CD14-positive monocyte (primary cell): ENCODE results near the gene TMEM119. TPM values are rescaled to one million over a fixed set of nuclear protein-coding genes. Genes with fewer than 3 reads are reported as not detected.

ENCODE experiments used
- DNase-seq, 3 donors: peaks; one replicate each; pipeline ENCODE4 v3.0.0-alpha.2; 2011 to 2022
- H2AFZ ChIP-seq: 2 replicates; pipeline ENCODE4 v1.6.0; 2012; ENCODE audit warnings: mild to moderate bottlenecking, low read depth, low read length, inconsistent platforms; ENCODE audit not compliant: insufficient read depth, poor library complexity, severe bottlenecking
- H3K27ac ChIP-seq, 2 donors: 1 replicate in 1 of 2; 2 replicates in 1 of 2; pipeline ENCODE4 v1.5.1; 2012 to 2013; ENCODE audit warnings: low read length in 2 of 2, control low read depth in 1 of 2, inconsistent platforms in 1 of 2, low read depth in 1 of 2, mild to moderate bottlenecking in 1 of 2
- H3K27me3 ChIP-seq, 2 donors: one replicate each; pipeline versions ENCODE4 v1.6.0 to v1.6.1; 2011 to 2013; ENCODE audit warnings: low read length in 2 of 2; ENCODE audit not compliant: control insufficient read depth in 2 of 2, insufficient read depth in 2 of 2
- H3K36me3 ChIP-seq, 2 donors: replicated peaks in 1 of 2; 1 replicate in 1 of 2; 2 replicates in 1 of 2; pipeline versions ENCODE4 v1.5.1 to v1.6.1; 2012 to 2013; ENCODE audit warnings: low read length in 2 of 2, control low read depth in 1 of 2, inconsistent platforms in 1 of 2, mild to moderate bottlenecking in 1 of 2; ENCODE audit not compliant: insufficient read depth in 2 of 2, control insufficient read depth in 1 of 2
- H3K4me1 ChIP-seq, 2 donors: 1 replicate in 1 of 2; 2 replicates in 1 of 2; pipeline versions ENCODE4 v1.5.1 to v1.6.1; 2012 to 2013; ENCODE audit warnings: low read length in 2 of 2, control low read depth in 1 of 2, inconsistent platforms in 1 of 2, mild to moderate bottlenecking in 1 of 2, moderate library complexity in 1 of 2; ENCODE audit not compliant: insufficient read depth in 2 of 2, control insufficient read depth in 1 of 2
- H3K4me2 ChIP-seq: replicated peaks from 2 replicates; pipeline ENCODE3; 2012; ENCODE audit warnings: low read length, moderate library complexity, mild to moderate bottlenecking; ENCODE audit not compliant: poor library complexity, severe bottlenecking; ENCODE audit errors: extremely low read depth
- H3K4me3 ChIP-seq, 3 experiments: fragments of 200-600 bp in 1 of 3; sonication (generic) in 1 of 3; replicated peaks in 1 of 3; 1 replicate in 2 of 3; 2 replicates in 1 of 3; pipeline ENCODE4 v1.5.1; 2011 to 2013; ENCODE audit warnings: low read length in 3 of 3, mild to moderate bottlenecking in 3 of 3, control low read depth in 2 of 3, low read depth in 2 of 3, inconsistent platforms in 1 of 3, moderate library complexity in 1 of 3
- H3K79me2 ChIP-seq: 2 replicates; pipeline ENCODE4 v1.6.0; 2012; ENCODE audit warnings: mild to moderate bottlenecking, control low read depth, inconsistent platforms, low read length, moderate library complexity; ENCODE audit not compliant: insufficient read depth
- H3K9ac ChIP-seq: 2 replicates; pipeline ENCODE4 v1.6.0; 2017; ENCODE audit warnings: low read length, mild to moderate bottlenecking; ENCODE audit not compliant: insufficient read depth, poor library complexity, severe bottlenecking
- H3K9me3 ChIP-seq, 2 donors: replicated peaks in 1 of 2; 1 replicate in 1 of 2; 2 replicates in 1 of 2; pipeline versions ENCODE4 v1.5.1 to v1.6.1; 2012 to 2013; ENCODE audit warnings: low read length in 2 of 2, control low read depth in 1 of 2; ENCODE audit not compliant: control insufficient read depth in 1 of 2, insufficient read depth in 1 of 2
- H4K20me1 ChIP-seq: 2 replicates; pipeline ENCODE4 v1.6.0; 2012; ENCODE audit warnings: mild to moderate bottlenecking, low read length, control low read depth, moderate library complexity; ENCODE audit not compliant: insufficient read depth
- H3K27ac Mint-ChIP-seq, 7 donors: one replicate each; pipeline ENCODE4 v1.8.0; 2020; ENCODE audit warnings: mild to moderate bottlenecking in 7 of 7, mixed read lengths in 7 of 7, moderate library complexity in 6 of 7, inconsistent platforms in 2 of 7
- H3K27me3 Mint-ChIP-seq, 3 donors: one replicate each; pipeline ENCODE4 v1.8.0; 2021 to 2022; ENCODE audit warnings: low read depth in 3 of 3, mild to moderate bottlenecking in 3 of 3, mixed read lengths in 3 of 3, moderate library complexity in 3 of 3, inconsistent platforms in 1 of 3
- H3K36me3 Mint-ChIP-seq, 2 donors: one replicate each; pipeline ENCODE4 v1.8.0; 2020; ENCODE audit warnings: mixed read lengths in 2 of 2, inconsistent platforms in 1 of 2, mild to moderate bottlenecking in 1 of 2
- H3K4me1 Mint-ChIP-seq: one replicate; pipeline ENCODE4 v1.8.0; 2020; ENCODE audit warnings: mild to moderate bottlenecking, mixed read lengths
- H3K4me3 Mint-ChIP-seq, 2 donors: one replicate each; pipeline ENCODE4 v1.8.0; 2020; ENCODE audit warnings: mild to moderate bottlenecking in 2 of 2, mixed read lengths in 2 of 2, moderate library complexity in 1 of 2
- H3K9me3 Mint-ChIP-seq, 7 donors: one replicate each; pipeline ENCODE4 v1.8.0; 2020 to 2022; ENCODE audit warnings: mixed read lengths in 7 of 7, mild to moderate bottlenecking in 6 of 7, moderate library complexity in 6 of 7, inconsistent platforms in 2 of 7
- CTCF ChIP-seq: fragments of 200-600 bp; IDR thresholded peaks from one replicate; pipeline ENCODE4 v1.8.0; 2022; ENCODE audit warnings: antibody characterized with exemption, mild to moderate bottlenecking
- WGBS: methylation state at CpG from one replicate; pipeline ENCODE4 v1.1.5; 2013; ENCODE audit warnings: missing lambda C conversion rate; ENCODE audit not compliant: insufficient coverage; 5-methylcytosine and 5-hydroxymethylcytosine counted together
- intact Hi-C, 2 donors: fragments of 100-400 bp; cut with micrococcal nuclease; formaldehyde crosslinking; loops; one replicate each; pipeline versions ENCODE4 v1.15.0 to v1.15.1; 2023
- polyA plus RNA-seq, 3 donors: library from polyadenylated mRNA; depleted of rRNA in 1 of 3; unstranded in 2 of 3; stranded (reverse) in 1 of 3; fragments of 300-500 nt in 2 of 3; fragments of >200 nt in 1 of 3; fragmentation: Illumina TruSeq in 2 of 3; gene quantifications; 1 replicate in 2 of 3; 2 replicates in 1 of 3; pipeline ENCODE4 v1.2.3, GENCODE V29; 2012 to 2021

Gene TMEM119
- polyA plus RNA-seq, 3 donors, result 0.18 to 0.85 (median 0.56) TPM

DNA sequence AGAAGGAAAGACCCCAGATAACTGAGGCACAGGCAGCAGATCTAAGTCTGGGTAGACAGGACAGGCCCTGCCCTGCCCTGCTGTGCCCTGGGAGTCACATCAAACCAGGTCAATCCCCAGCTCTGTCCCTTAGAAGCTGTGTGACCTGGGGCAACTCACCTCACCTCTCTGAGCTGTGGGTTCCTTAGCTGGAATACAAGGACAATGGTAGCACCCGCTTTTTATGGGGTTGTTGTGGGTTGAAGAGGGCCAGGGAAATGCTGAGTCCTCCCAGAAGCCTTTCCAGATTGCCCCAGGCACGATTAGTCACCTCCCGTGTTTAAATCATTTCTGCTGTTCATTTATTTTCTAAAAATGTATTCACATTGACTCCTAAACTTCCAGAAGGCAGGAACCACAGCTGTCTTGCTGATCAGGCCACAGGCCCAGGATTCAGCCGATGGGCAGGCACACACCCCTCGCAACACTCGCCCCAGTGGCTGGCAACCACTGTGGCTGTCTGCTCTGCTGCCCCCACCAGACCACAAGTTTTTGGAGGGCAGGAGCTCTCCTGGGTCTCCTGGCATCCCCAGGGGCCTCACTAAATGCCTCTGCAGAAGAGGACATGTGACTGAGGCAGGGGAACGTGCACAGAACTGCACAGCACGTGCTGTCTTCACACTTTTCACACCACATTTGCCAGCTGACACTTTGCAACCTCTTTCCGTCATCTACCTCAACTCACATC, 32.8 kb upstream of the TMEM119 start:
- Histone ChIP-seq H3K4me3 (peak overlapping the region in 1 of 3 experiments; percentile 88), H3K4me1 (peaks cover 79 to 83% of the 10 kb centered on the region in 2 donors), H3K79me2 (peaks cover 85% of the 10 kb centered on the region), H3K36me3 (peaks cover 17 to 22% of the 10 kb centered on the region in 2 donors), H3K27ac (peak overlapping the region; percentile 66 to 81), H3K27me3 (no peaks in the 10 kb centered on the region), H4K20me1 (peaks cover 49% of the 10 kb centered on the region), H2AFZ (no peak overlapping the region), H3K9ac (peak overlapping the region; percentile 49), H3K9me3 (no peaks in the 10 kb centered on the region), H3K4me2 (peak overlapping the region; percentile 94)
- Mint-ChIP-seq H3K4me3 (peak overlapping the region; percentile 86 to 96), H3K36me3 (peaks cover 28 to 43% of the 10 kb centered on the region in 2 donors), H3K27ac (peak overlapping the region; percentile 94 to 100 (median 97)), H3K9me3 (peaks cover 0 to 5% (median 0%) of the 10 kb centered on the region in 7 donors), H3K4me1 (peaks cover 77% of the 10 kb centered on the region), H3K27me3 (no peaks in the 10 kb centered on the region)
- no peak for TF ChIP-seq CTCF
- WGBS, result 21% methylated on average over 6 of the region's 9 CpGs
- intact Hi-C loops, result loop anchor here in 1 of 2 donors (5.0 kb wide), 1 partner anchor 68 kb away; the partner anchor contains the start of genes ISCU and SART3
- DNase-seq, result peak in 2 of 3 donors; percentile 41 to 56

- Histone ChIP-seq H3K79me2 (peaks cover 92% of the 10 kb centered on the region), H3K9me3 (no peaks in the 10 kb centered on the region), H3K27ac (peak overlapping the region; percentile 66 to 81), H3K9ac (peak overlapping the region; percentile 49), H3K36me3 (peaks cover 22 to 29% of the 10 kb centered on the region in 2 donors), H4K20me1 (peaks cover 56% of the 10 kb centered on the region), H3K4me2 (peak overlapping the region; percentile 94), H3K4me3 (peak overlapping the region in 1 of 3 experiments; percentile 88), H3K4me1 (peaks cover 72 to 76% of the 10 kb centered on the region in 2 donors), H3K27me3 (no peaks in the 10 kb centered on the region), H2AFZ (no peak overlapping the region)
- TF ChIP-seq CTCF, result no peak
- peak overlapping the region; percentile 94 to 100 (median 97) for H3K27ac Mint-ChIP-seq
- peak; percentile 60 to 82 (median 65) for DNase-seq
- H3K4me1 Mint-ChIP-seq, result peaks cover 74% of the 10 kb centered on the region
- intact Hi-C loops, result loop anchor here (5.0 to 10.0 kb wide), 3 partner anchors 68 to 465 kb away; partner anchors contain the start of genes ALKBH2 (in 1 of the 2), ISCU (in 1 of the 2), SART3 (in 1 of the 2) and UNG (in 1 of the 2)
- peaks cover 0 to 5% (median 0%) of the 10 kb centered on the region in 7 donors for H3K9me3 Mint-ChIP-seq
- no peaks in the 10 kb centered on the region for H3K27me3 Mint-ChIP-seq
- H3K4me3 Mint-ChIP-seq, result peak overlapping the region; percentile 58 to 86
- WGBS, result 41% methylated on average over 17 of the region's 17 CpGs
- peaks cover 35 to 49% of the 10 kb centered on the region in 2 donors for H3K36me3 Mint-ChIP-seq
These were observed 32.1 kb upstream of the TMEM119 start for GRCh38 chr12:108629824-108630476.
